Measurements from ENCODE around the gene TMEM44. TPM values are rescaled to one million over a fixed set of nuclear protein-coding genes. Genes with fewer than 3 reads are reported as not detected.
A peak's percentile ranks its signal among the peaks of the same experiment; 100 is the strongest.
"Not testable (repeated sequence)": the region's sequence is repeated elsewhere in the genome, so short reads cannot be mapped to it uniquely, and the experiment has no call there.

The TMEM44 gene
- total and polyA plus RNA-seq, 2 of the 4 experiments (the other 2 are of a cell fraction), result 9.7 to 24.2 TPM

GRCh38 chr3:194631696-194632095, 1.5 kb downstream of the TMEM44 start:
- intact Hi-C loops (cut with micrococcal nuclease) (no loop called here), in situ Hi-C loops (cut with MboI; ENCODE audit: low sequenced_read_pairs) (no loop called here), dilution Hi-C loops (cut with HindIII; ENCODE audit: low sequenced_read_pairs, unreplicated experiment) (no loop called here)
- H4K20me1 ChIP-seq (ENCODE audit: insufficient read depth, low read length), result no peaks in the 10 kb centered on the region
- no TSS peak for BruUV-seq (replicated peaks)
- POLR2A ChIA-PET (ENCODE audit: unreplicated experiment), result no interaction called here
- H3K4me2 ChIP-seq (ENCODE audit: low read depth, low read length), result no peak overlapping the region; the same call in 1 of the 2 replicates
- H2AFZ ChIP-seq (replicated peaks; ENCODE audit: low read length, poor library complexity), result no peak overlapping the region
- WGBS, 2 experiments (ENCODE audit: extremely low coverage in 2 of 2, insufficient read length in 1 of 2), result no CpG with 5 or more reads among the region's 4 CpGs
- no peak overlapping the region for H2BK5ac ChIP-seq (ENCODE audit: low read depth, low read length, poor library complexity, severe bottlenecking)
- H2AK9ac ChIP-seq (replicated peaks; ENCODE audit: low read depth, low read length, poor library complexity), result no peak overlapping the region
- no peak overlapping the region for H3K18ac ChIP-seq (ENCODE audit: low read depth, low read length)
- H3K79me1 ChIP-seq (ENCODE audit: low read depth in 1 of 2, low read length in 2 of 2), result peaks cover 26 to 46% of the 10 kb centered on the region in 2 experiments
- H3K4me1 ChIP-seq (ENCODE audit: control insufficient read depth, insufficient read depth, low read length), result peaks cover 3% of the 10 kb centered on the region
- no peak overlapping the region for H2AK5ac ChIP-seq (ENCODE audit: low read depth, low read length)
- H2BK120ac ChIP-seq (ENCODE audit: low read depth, low read length), result no peak overlapping the region
- no peak for TF ChIP-seq MXI1 (IDR thresholded peaks at IDR 0.05; ENCODE audit: borderline replicate concordance, low read depth, low read length)
- no peak for TF ChIP-seq CEBPB (IDR thresholded peaks at IDR 0.05; ENCODE audit: low read depth, low read length)
- TF ChIP-seq USF2 (IDR thresholded peaks at IDR 0.05; ENCODE audit: low read depth, low read length), result no peak
- TF ChIP-seq SMC3 (IDR thresholded peaks at IDR 0.05; ENCODE audit: low read depth, low read length), result no peak
- TF ChIP-seq RCOR1 (IDR thresholded peaks at IDR 0.05; ENCODE audit: insufficient replicate concordance, low read length), result no peak
- no peak overlapping the region for H2BK15ac ChIP-seq (ENCODE audit: low read depth, low read length)
- no peak overlapping the region for H2BK20ac ChIP-seq (ENCODE audit: low read depth, low read length)
- H3K9ac ChIP-seq (ENCODE audit: low read depth, low read length), result no peak overlapping the region
- H3K4me3 ChIP-seq (ENCODE audit: insufficient read depth, low read depth, low read length), result no peak overlapping the region
- H3K9me3 ChIP-seq (ENCODE audit: control insufficient read depth, insufficient read depth, low read length), result no peaks in the 10 kb centered on the region; the same call in 1 of the 2 replicates
- no peak overlapping the region for H4K5ac ChIP-seq (ENCODE audit: low read depth, low read length)
- no peak for DNase-seq
- no peak overlapping the region for H3K56ac ChIP-seq (ENCODE audit: extremely low read depth, insufficient read depth, low read length)
- no peaks in the 10 kb centered on the region for H3K27me3 ChIP-seq (ENCODE audit: control insufficient read depth, insufficient read depth, low read length)
- peak overlapping the region; percentile 36; the same call in 1 of the 2 replicates for H3K23ac ChIP-seq (ENCODE audit: low read depth, low read length)
- peaks cover 10% of the 10 kb centered on the region for H3K9me1 ChIP-seq (ENCODE audit: insufficient read depth, low read length)
- no peak overlapping the region for H4K8ac ChIP-seq (ENCODE audit: low read depth in 2 of 2, low read length in 2 of 2)
- no peak overlapping the region for H3K4ac ChIP-seq (ENCODE audit: low read depth, low read length)
- CTCF ChIA-PET, result no interaction called here
- no peak overlapping the region for H3K14ac ChIP-seq (replicated peaks; ENCODE audit: low read depth, low read length)
- H3K27ac ChIP-seq (ENCODE audit: insufficient read depth, low read length), result no peak overlapping the region
- peaks cover 26% of the 10 kb centered on the region for H3K36me3 ChIP-seq (ENCODE audit: control insufficient read depth, insufficient read depth, low read length)
- no peak overlapping the region for H4K91ac ChIP-seq (ENCODE audit: insufficient read depth, low read depth, low read length)
- ATAC-seq (ENCODE audit: low read depth), result no peak

- H3K4me2 ChIP-seq (ENCODE audit: low read depth, low read length); H4K91ac ChIP-seq (ENCODE audit: insufficient read depth, low read depth, low read length); H2AK9ac ChIP-seq (replicated peaks; ENCODE audit: low read depth, low read length, poor library complexity); H3K9ac ChIP-seq (ENCODE audit: low read depth, low read length); H3K14ac ChIP-seq (replicated peaks; ENCODE audit: low read depth, low read length); H4K8ac ChIP-seq (ENCODE audit: low read depth in 2 of 2, low read length in 2 of 2); H3K4me1 ChIP-seq (ENCODE audit: control insufficient read depth, insufficient read depth, low read length); DNase-seq; H3K4ac ChIP-seq (ENCODE audit: low read depth, low read length); in situ Hi-C loops (cut with MboI; ENCODE audit: low sequenced_read_pairs); CTCF ChIA-PET; H2BK20ac ChIP-seq (ENCODE audit: low read depth, low read length); H3K27ac ChIP-seq (ENCODE audit: insufficient read depth, low read length); H3K23ac ChIP-seq (ENCODE audit: low read depth, low read length); intact Hi-C loops (cut with micrococcal nuclease); H2BK5ac ChIP-seq (ENCODE audit: low read depth, low read length, poor library complexity, severe bottlenecking); H3K56ac ChIP-seq (ENCODE audit: extremely low read depth, insufficient read depth, low read length); BruUV-seq (replicated peaks); H3K18ac ChIP-seq (ENCODE audit: low read depth, low read length); H4K20me1 ChIP-seq (ENCODE audit: insufficient read depth, low read length); H3K27me3 ChIP-seq (ENCODE audit: control insufficient read depth, insufficient read depth, low read length); H2AK5ac ChIP-seq (ENCODE audit: low read depth, low read length); ATAC-seq (ENCODE audit: low read depth); dilution Hi-C loops (cut with HindIII; ENCODE audit: low sequenced_read_pairs, unreplicated experiment); H2AFZ ChIP-seq (replicated peaks; ENCODE audit: low read length, poor library complexity); H3K9me3 ChIP-seq (ENCODE audit: control insufficient read depth, insufficient read depth, low read length); H3K4me3 ChIP-seq (ENCODE audit: insufficient read depth, low read depth, low read length); H2BK120ac ChIP-seq (ENCODE audit: low read depth, low read length); H2BK15ac ChIP-seq (ENCODE audit: low read depth, low read length); H4K5ac ChIP-seq (ENCODE audit: low read depth, low read length): not testable (repeated sequence)
- POLR2A ChIA-PET (ENCODE audit: unreplicated experiment), result interaction anchor here (0.6 kb wide), 1 partner anchor 907 kb away, joined by 3 read pairs; no protein-coding TSS in a partner anchor
- 97% methylated on average over 21 of the region's 29 CpGs; no CpG with 5 or more reads in 1 of the 2 experiments for WGBS, 2 experiments (ENCODE audit: extremely low coverage in 2 of 2, insufficient read length in 1 of 2)
- Histone ChIP-seq H3K79me1 (ENCODE audit: low read depth in 1 of 2, low read length in 2 of 2) (peaks cover 26 to 52% of the 10 kb centered on the region in 2 experiments), H3K9me1 (ENCODE audit: insufficient read depth, low read length) (peaks cover 16% of the 10 kb centered on the region), H3K36me3 (ENCODE audit: control insufficient read depth, insufficient read depth, low read length) (peaks cover 34% of the 10 kb centered on the region)
Measured at GRCh38 chr3:194630681-194631080, 2.5 kb downstream of the TMEM44 start.
